GM18505 (cell line): ENCODE measurements around the gene CAMSAP3.
"Not testable (repeated sequence)": the region's sequence is repeated elsewhere in the genome, so short reads cannot be mapped to it uniquely, and the experiment has no call there.

Source experiments
- ATAC-seq: cut with Tn5 transposase; IDR thresholded peaks from one replicate; pipeline ENCODE4 v1.9.1; 2021; ENCODE audit not compliant: unreplicated experiment
- POLR2A ChIP-seq: IDR thresholded peaks from 4 replicates; pipeline ENCODE4 v1.6.1; 2011; ENCODE audit warnings: borderline replicate concordance; ENCODE audit not compliant: insufficient read depth, insufficient read length; ENCODE audit errors: extremely low read depth

CAMSAP3 gene

DNA sequence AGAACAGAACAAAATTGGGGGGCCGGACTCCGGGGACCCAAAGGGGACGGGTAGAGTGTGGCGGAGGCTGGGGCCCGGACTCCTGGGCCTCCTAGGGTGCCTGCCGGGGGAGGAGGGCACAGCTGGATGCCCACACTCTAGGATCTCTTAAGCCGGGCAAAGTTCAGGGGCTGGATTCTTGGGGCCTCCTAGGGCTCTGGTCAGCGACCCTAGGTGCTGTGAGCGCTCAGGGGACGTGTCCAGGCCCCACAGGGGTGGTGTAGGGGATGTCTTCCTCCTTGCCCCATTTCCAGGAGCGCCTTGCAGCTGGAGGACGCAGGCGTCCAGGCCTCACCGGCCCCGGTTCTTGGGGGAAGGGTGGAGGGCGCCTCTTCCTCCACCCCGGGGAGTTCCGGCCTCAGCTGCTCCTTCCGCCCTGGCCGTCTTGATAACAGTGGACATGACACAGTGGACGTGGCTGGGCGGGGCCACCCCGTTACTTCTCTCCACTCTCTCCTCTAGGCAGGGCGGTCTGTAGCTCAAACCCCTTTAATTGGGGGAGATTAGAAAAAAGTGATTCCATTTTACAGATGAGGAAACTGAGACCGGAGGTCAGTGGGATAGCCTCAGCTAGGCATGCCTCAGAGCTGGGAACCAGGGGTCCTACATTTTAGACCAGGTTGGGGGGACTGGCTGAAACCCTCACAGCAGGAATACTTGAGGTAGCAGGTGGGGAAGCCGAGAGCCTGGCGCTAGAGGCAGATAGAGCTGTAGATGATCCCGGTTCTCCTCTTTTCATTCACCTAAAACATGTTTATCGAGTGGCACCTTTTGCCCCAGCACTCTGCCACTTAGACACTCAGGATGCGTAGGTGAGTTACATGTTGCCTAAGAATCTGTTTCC, 42.0 kb downstream of the CAMSAP3 start:
- TF ChIP-seq POLR2A, result no peak
- ATAC-seq, result peak; percentile 14

DNA sequence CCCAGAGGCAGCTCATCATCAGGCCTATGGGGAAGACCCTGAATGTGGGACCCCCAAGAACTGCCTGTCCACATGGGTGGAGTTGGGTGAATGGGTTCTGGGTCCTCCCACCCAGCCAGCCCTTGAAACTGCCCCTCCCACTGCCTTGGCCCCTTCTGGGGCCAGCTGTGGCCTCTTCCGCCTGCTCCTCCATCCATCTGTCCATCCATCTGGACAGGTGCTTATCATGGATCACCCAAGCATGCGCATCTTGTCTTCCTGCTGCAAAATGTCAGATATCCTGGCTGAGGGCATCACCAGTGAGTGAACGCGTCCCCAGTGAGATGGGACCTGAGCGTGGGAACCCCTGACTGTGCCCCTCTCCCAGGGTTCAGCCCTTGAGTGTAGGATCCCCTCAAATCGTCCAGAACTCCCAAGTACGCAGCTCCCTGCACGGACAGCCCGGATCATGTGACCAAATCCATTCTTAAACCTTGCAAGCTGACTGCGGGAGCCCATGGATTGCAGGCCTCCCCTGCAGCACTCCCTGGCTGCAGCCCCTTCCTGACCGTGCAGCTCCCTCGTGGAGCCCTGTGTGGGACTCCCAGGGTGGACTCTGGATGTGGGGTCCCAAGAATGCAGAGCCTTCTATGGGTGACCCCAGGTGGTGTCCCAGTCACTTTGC, 43.3 kb downstream of the CAMSAP3 start:
- TF ChIP-seq POLR2A, result no peak
- ATAC-seq, result no peak

DNA sequence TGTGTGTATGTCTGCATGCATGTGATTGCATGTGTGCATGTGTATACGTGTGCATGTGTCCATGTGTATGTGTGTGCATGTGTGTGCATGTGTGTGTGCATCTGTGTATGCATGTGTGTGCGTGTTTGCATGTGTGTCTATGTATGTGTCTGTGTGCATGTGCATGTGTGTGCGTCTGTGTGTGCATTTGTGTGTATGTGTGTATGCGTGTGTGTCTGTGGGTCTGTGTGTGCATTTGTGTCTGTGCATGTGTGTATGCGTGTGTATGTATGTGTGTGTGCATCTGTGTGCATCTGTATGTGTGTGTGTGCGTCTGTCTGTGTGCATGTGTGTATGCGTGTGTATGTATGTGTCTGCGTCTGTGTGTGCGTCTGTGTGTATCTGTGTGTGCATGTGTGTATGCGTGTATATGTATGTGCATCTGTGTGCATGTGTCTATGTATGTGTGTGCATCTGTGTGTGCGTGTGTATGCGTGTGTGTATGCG, 44.2 kb downstream of the CAMSAP3 start:
- TF ChIP-seq POLR2A, result no peak
- no peak for ATAC-seq

DNA sequence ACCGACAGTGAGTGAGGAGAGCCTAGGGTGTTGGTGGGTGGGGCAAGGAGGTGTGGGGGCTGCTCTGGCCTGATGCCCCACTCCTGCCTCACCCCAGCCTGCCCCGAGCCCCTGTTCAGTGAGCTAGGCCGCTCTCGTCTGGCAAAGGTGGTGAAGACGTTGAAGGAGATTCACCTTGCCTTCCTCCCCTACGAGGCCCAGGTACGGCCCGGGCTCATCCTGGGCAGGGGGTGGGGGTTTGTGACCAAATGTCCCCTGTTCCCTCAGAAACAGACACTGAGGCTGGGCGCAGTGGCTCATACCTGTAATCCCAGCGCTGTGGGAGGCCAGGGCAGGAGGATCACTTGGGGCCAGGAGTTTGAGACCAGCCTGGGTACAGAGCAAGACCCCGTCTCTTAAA, 45.1 kb downstream of the CAMSAP3 start:
- TF ChIP-seq POLR2A, result no peak
- ATAC-seq, result no peak

DNA sequence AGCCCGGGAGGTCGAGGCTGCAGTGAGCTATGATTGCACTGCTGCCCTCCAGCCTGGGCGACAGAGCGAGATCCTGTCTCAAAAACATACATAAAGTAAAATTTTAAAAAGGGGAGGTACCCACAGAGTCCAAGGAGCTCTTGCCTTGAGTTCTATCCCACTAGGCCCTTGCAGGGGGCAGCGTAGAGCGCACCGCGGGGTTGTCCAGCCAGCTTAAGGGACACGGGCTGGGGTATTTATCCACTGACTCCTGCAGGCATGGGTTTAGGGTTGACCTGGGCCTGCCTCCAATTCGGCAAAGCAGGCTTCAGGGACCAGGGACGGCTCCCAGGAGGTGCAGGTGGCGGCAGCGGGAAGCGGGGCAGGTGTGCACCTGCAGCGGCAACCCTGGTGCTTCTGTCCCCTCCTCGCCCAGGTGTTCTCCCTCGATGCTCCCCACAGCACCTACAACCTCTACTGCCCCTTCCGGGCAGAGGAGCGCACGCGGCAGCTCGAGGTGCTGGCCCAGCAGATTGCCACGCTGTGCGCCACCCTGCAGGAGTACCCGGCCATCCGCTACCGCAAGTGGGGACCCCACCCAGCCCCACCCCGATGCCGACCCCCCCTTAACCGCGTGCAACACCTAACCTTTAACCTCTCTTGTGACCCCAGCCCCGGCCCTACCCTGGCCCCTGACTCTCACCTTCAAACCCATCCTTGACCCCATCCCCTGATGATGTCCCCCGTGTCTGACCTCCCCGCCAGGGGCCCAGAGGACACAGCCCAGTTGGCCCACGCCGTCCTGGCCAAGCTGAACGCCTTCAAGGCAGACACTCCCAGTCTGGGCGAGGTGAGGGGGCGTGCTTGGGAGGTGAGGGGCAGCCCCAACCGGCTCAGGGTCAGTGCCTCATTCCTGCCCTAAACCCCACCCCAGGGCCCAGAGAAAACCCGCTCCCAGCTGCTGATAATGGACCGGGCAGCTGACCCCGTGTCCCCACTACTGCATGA, 45.9 kb downstream of the CAMSAP3 start:
- no peak for ATAC-seq
- no peak for TF ChIP-seq POLR2A

DNA sequence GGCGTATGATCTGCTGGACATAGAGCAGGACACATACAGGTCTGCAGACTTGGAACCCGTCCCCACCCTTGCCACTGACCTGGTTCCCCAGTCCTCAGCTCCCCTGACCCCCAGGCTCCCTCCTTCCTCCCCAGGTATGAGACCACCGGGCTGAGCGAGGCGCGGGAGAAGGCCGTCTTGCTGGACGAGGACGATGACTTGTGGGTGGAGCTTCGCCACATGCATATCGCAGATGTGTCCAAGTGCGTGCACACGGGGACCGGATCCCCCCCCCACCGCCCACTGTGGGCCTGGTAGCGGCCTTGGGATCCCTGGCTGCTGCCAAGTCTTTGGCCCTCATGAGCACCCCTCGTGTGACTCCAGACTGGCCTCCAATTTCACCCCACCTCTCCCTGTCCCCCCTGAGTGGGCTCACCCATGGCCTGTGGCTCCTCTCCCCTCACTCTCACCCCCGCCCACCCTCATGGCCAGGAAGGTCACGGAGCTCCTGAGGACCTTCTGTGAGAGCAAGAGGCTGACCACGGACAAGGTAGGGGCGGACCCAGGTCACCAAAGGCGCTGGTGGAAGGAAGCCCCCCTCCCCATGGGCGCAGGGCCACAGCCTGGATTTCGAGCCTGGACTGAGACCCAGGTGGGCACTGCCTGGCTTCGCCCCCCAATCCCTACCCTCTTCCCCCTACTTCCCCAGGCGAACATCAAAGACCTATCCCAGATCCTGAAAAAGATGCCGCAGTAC, 46.8 kb downstream of the CAMSAP3 start:
- TF ChIP-seq POLR2A, result no peak
- ATAC-seq, result no peak

DNA sequence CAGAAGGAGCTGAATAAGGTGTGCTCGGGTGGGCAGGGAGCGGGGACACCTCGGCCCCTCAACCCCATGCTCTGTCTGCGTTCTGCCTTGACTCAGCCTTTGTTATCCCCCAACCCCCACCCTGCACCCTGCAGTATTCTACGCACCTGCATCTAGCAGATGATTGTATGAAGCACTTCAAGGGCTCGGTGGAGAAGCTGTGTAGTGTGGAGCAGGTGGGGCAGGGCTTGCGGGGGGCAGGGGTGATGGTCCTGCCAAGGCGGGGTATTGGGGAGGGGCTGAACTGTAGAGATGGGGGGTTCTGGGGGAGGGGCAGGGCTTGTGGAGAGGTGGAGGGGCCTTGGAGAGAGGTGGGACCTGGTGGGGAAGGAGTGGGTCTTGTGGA, 47.4 kb downstream of the CAMSAP3 start:
- no peak for ATAC-seq
- TF ChIP-seq POLR2A, result no peak

DNA sequence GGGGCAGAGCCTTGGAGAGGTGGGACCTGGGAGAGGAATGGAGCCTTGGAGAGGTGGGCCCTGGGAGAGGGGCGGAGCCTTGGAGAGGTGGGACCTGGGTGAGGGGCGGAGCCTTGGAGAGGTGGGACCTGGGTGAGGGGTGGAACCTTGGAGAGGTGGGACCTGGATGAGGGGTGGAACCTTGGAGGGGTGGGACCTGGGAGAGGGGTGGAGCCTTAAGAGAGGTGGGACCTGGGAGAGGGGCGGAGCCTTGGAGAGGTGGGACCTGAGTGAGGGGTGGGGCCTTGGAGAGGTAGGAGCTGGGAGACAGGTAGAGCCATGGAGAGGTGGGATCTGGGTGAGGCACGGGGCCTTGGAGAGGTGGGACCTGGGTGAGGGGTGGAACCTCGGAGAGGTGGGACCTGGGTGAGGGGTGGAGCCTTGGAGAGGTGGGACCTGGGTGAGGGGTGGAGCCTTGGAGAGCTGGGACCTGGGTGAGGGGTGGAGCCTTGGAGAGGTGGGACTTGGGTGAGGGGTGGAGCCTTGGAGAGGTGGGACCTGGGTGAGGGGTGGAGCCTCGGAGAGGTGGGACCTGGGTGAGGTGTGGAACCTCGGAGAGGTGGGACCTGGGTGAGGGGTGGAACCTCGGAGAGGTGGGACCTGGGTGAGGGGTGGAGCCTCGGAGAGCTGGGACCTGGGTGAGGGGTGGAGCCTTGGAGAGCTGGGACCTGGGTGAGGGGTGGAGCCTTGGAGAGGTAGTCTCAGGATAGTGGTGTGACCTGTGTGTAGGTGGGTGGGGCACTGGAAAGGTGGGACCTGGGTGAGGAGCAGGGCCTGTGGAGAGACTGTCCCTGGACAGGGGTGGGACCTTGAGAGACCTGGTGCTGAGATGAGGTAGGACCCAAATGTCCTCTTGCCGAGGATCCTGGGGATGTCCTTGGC, 48.2 kb downstream of the CAMSAP3 start:
- not testable (repeated sequence) for ATAC-seq

DNA sequence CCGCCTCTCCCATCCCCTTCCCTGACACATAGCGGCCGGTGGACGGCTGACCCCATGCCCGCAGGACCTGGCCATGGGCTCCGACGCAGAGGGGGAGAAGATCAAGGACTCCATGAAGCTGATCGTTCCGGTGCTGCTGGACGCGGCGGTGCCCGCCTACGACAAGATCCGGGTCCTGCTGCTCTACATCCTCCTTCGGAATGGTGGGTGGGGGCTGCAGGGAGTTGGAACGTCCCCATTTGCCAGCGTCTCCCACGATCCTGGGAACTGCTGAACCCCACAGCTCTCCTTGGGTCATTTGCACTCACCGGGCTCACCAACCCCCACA, 48.9 kb downstream of the CAMSAP3 start:
- no peak for TF ChIP-seq POLR2A
- no peak for ATAC-seq

DNA sequence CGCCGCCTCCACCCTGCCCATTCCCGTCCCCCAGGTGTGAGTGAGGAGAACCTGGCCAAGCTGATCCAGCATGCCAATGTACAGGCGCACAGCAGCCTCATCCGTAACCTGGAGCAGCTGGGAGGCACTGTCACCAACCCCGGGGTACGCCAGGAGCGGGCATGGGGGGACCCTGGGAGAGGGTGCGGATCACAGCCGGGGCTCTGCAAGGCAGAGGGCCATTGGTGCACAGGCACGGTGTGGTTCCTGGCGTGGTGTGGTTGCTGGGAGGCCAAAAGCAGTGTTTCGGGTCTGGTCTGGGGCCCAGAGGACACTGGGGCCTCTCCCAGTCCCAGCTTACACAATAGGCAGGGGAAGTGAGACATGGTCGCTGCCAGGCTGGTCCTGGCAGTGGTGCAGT, 49.5 kb downstream of the CAMSAP3 start:
- no peak for ATAC-seq
- no peak for TF ChIP-seq POLR2A

DNA sequence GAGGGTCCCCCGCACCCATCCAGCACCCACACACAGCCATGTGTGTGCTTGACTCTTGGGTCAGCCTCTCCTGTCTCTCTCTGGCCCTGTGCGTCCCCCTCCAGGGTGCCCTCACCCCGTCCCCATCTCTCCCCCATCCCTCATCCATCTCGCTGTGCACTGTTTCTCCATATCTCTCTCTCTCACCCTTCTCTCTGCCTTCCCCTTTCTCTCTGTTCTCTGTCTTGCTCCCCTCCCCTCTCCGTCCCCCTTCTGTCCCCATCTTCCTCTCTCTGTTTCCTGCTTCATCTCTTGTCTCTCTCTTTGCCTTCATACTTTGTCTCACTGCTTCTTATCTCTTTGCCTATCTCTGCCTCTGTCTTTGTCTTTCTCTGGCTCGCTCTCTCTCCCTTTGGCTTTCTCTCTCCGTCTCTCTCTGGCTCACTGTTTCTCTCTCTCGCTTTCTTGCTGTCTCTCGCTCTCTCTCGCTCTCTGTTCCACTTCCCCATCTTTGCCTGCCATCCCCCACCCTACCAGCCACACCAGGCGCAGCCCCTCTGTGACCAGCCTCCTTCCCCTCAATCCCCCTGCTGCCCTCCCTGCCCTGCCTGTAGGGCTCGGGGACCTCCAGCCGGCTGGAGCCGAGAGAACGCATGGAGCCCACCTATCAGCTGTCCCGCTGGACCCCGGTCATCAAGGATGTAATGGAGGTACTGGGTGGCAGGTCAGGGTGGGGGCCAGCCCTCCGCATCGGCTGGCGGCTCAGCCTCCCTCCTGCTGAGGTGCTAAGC, 50.2 kb downstream of the CAMSAP3 start:
- no peak for ATAC-seq
- no peak for TF ChIP-seq POLR2A
